HepG2 (cell line): ENCODE measurements around the gene PLPP7.
"Not testable (repeated sequence)": the region's sequence is repeated elsewhere in the genome, so short reads cannot be mapped to it uniquely, and the experiment has no call there.

Source experiments
- CC2D1A ChIP-seq: sonication (generic); formaldehyde crosslinking; IDR thresholded peaks from 2 replicates; pipeline ENCODE4 v1.8.1; 2023; ENCODE audit warnings: mild to moderate bottlenecking, missing genetic modification reagents
- FOSL1 ChIP-seq: sonication (generic); formaldehyde crosslinking; IDR thresholded peaks from 2 replicates; pipeline ENCODE4 v1.9.0; 2021; ENCODE audit warnings: missing genetic modification reagents, borderline replicate concordance
- GTF3A ChIP-seq: sonication (generic); formaldehyde crosslinking; conservative IDR thresholded peaks from 2 replicates; pipeline ENCODE4 v1.4.0; 2020; ENCODE audit warnings: mild to moderate bottlenecking, missing genetic modification reagents
- HDAC6 ChIP-seq: fragments of 200-600 bp; sonication (generic); IDR thresholded peaks from 2 replicates; pipeline ENCODE4 v1.7.0; 2017; ENCODE audit warnings: mild to moderate bottlenecking, antibody characterized with exemption, low read length, low read depth
- NR2F1 ChIP-seq, 2 experiments: fragments of 450-650 bp in 1 of 2; formaldehyde crosslinking in 1 of 2; IDR thresholded peaks; 2 replicates each; pipeline versions ENCODE4 v1.5.0 to v1.6.1; 2016 to 2020; ENCODE audit warnings: mild to moderate bottlenecking in 1 of 2, missing compliant biosample characterization in 1 of 2, missing genetic modification reagents in 1 of 2, moderate library complexity in 1 of 2
- PAF1 ChIP-seq: IDR thresholded peaks from 2 replicates; pipeline ENCODE4 v1.6.1; 2016; ENCODE audit warnings: missing genetic modification reagents, missing compliant biosample characterization
- SUZ12 ChIP-seq: fragments of 150-350 bp; IDR thresholded peaks from 2 replicates; pipeline ENCODE4 v1.6.1; 2014; ENCODE audit warnings: low read depth, low read length
- TARDBP ChIP-seq: sonication (generic); formaldehyde crosslinking; IDR thresholded peaks from 2 replicates; pipeline ENCODE4 v1.8.0; 2022; ENCODE audit warnings: mild to moderate bottlenecking, missing genetic modification reagents
- ZNF317 ChIP-seq: sonication (generic); formaldehyde crosslinking; IDR thresholded peaks from 2 replicates; pipeline ENCODE4 v1.5.0; 2020; ENCODE audit warnings: mild to moderate bottlenecking, missing genetic modification reagents
- ZNF484 ChIP-seq: sonication (generic); formaldehyde crosslinking; IDR thresholded peaks from 2 replicates; pipeline ENCODE4 v1.5.1; 2020; ENCODE audit warnings: mild to moderate bottlenecking, low read depth, missing genetic modification reagents, borderline replicate concordance
- TF ChIP-seq, protein P1 (sequence below): sonication (generic); formaldehyde crosslinking; IDR thresholded peaks from 2 replicates; pipeline ENCODE4 v1.5.0; 2020; ENCODE audit warnings: mild to moderate bottlenecking, missing genetic modification reagents, moderate library complexity

DNA sequence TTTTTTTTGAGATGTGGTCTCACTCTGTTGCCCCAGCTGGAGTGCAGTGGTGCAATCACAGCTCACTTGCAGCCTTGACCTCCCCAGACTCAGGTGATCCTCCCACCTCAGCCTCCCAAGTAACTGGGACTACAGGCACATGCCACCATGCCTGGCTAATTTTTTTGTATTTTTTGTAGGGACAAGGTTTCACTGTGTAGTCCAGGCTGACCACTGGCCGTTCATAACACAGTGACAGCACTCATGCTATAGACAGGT lies 18.6 kb upstream of the PLPP7 start:
- not testable (repeated sequence) for TF ChIP-seq SUZ12; FOSL1 (CRISPR knock-in tag); ZNF317; ZNF484 (CRISPR knock-in tag); CC2D1A (CRISPR knock-in tag); PAF1 (CRISPR knock-in tag); HDAC6; NR2F1 (CRISPR knock-in tag; IDR thresholded peaks at IDR 0.05); TARDBP; GTF3A (CRISPR knock-in tag)
- TF ChIP-seq, protein P1, sequence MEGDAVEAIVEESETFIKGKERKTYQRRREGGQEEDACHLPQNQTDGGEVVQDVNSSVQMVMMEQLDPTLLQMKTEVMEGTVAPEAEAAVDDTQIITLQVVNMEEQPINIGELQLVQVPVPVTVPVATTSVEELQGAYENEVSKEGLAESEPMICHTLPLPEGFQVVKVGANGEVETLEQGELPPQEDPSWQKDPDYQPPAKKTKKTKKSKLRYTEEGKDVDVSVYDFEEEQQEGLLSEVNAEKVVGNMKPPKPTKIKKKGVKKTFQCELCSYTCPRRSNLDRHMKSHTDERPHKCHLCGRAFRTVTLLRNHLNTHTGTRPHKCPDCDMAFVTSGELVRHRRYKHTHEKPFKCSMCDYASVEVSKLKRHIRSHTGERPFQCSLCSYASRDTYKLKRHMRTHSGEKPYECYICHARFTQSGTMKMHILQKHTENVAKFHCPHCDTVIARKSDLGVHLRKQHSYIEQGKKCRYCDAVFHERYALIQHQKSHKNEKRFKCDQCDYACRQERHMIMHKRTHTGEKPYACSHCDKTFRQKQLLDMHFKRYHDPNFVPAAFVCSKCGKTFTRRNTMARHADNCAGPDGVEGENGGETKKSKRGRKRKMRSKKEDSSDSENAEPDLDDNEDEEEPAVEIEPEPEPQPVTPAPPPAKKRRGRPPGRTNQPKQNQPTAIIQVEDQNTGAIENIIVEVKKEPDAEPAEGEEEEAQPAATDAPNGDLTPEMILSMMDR (CRISPR knock-in tag), result not testable (repeated sequence)
